HUES64 (cell line): ENCODE results near the gene TOPBP1.
A peak's percentile ranks its signal among the peaks of the same experiment; 100 is the strongest.
"Not testable (repeated sequence)": the region's sequence is repeated elsewhere in the genome, so short reads cannot be mapped to it uniquely, and the experiment has no call there.

Experiments used
- H3K27ac ChIP-seq: 2 replicates; pipeline ENCODE4 v1.7.0; 2013; ENCODE audit warnings: low read depth, low read length, inconsistent platforms
- H3K27me3 ChIP-seq: 2 replicates; pipeline ENCODE4 v1.6.1; 2013; ENCODE audit warnings: mild to moderate bottlenecking, low read length; ENCODE audit not compliant: insufficient read depth
- H3K36me3 ChIP-seq: 2 replicates; pipeline ENCODE4 v1.6.1; 2013; ENCODE audit warnings: mild to moderate bottlenecking, low read length; ENCODE audit not compliant: insufficient read depth
- H3K4me1 ChIP-seq: 2 replicates; pipeline ENCODE4 v1.6.1; 2013; ENCODE audit warnings: mild to moderate bottlenecking, low read length, moderate library complexity; ENCODE audit not compliant: insufficient read depth
- H3K4me3 ChIP-seq: 2 replicates; pipeline ENCODE4 v1.5.1; 2013; ENCODE audit warnings: mild to moderate bottlenecking, low read length, moderate library complexity
- H3K9ac ChIP-seq: 2 replicates; pipeline ENCODE4 v1.6.1; 2013; ENCODE audit warnings: mild to moderate bottlenecking, low read depth, low read length
- H3K9me3 ChIP-seq: 2 replicates; pipeline ENCODE4 v1.6.1; 2013; ENCODE audit warnings: low read depth, low read length; ENCODE audit not compliant: insufficient read depth
- WGBS: fragments of 150-250, 120-280 bp; methylation state at CpG from one replicate; pipeline ENCODE4 v1.1.7; 2013; ENCODE audit warnings: missing lambda C conversion rate; 5-methylcytosine and 5-hydroxymethylcytosine counted together

TOPBP1 gene

DNA sequence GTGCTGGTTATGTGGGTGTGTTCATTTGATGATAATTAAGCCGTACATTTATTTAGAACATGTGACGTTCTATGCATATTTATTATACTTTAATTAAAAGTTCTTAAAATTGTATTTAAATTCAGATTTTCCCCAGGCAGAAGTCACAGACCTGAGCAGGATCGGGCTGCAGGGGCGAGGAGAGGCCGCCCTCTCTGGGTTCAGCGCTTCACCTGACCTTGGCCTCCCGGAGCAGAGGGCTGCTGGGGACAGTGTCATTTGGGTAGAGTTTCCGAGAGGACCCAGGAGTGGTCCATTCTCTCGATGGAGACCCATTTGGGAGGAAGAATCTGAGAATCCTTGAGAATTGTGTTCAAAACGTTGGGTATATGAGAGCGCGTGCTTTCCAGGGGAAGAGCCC, 12.0 kb upstream of the TOPBP1 start:
- peaks cover 48% of the 10 kb centered on the region for H3K27me3 ChIP-seq
- WGBS = 53% methylated on average over 10 of the region's 12 CpGs
- H3K4me3 ChIP-seq = peak overlapping the region; percentile 67
- H3K9ac ChIP-seq = no peak overlapping the region
- H3K4me1 ChIP-seq = no peaks in the 10 kb centered on the region
- no peaks in the 10 kb centered on the region for H3K36me3 ChIP-seq
- H3K9me3 ChIP-seq = no peaks in the 10 kb centered on the region
- H3K27ac ChIP-seq = no peak overlapping the region

DNA sequence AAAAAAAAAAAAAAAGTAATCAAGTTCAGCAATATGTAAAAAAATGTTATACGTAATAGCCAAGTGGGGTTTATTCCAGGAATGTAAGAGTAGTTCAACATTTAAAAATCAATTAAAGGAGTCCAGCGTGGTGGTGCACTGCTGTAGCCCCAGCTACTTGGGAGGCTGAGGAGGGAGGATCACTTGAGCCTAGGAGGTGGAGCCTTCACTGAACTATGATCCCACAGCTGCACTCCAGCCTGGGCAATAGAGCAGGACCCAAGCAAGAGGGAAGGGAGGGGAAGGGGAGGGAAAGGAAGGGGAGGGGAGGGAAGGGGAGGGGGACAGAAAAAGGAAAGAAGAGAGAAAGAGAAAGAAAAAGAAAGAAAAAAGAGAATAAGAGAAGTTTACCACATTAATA, 10.7 kb upstream of the TOPBP1 start:
- H3K4me1 ChIP-seq = no peaks in the 10 kb centered on the region
- H3K27ac ChIP-seq = no peak overlapping the region
- no peak overlapping the region for H3K4me3 ChIP-seq
- peaks cover 48% of the 10 kb centered on the region for H3K27me3 ChIP-seq
- 95% methylated on average over 2 of the region's 2 CpGs for whole genome bisulfite sequencing
- H3K36me3 ChIP-seq = no peaks in the 10 kb centered on the region
- H3K9ac ChIP-seq = no peak overlapping the region
- H3K9me3 ChIP-seq = no peaks in the 10 kb centered on the region

DNA sequence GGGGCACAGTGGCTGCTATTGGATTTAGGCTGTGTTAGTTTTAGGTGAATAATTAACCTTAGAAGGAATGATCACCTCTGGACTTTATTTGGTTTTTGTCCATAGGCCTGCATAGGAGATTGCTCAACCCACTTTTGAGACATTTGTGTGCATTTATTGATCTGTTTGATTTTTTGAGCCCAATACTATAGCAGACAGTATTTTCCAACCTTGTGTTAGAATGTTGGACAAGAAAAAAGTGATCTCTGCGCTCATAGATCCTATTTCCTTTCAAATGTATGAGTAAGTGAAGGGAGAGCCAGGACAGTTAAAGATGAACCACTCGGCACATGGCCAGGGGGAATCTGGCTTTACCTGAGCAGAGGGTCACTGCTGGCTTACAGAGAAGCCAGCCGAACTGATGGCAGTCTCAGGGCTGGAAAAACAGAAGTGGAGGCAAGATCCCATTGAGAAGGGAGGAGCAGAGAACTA, 8.8 kb upstream of the TOPBP1 start:
- H3K27ac ChIP-seq = no peak overlapping the region
- 93% methylated on average over 3 of the region's 3 CpGs for WGBS

DNA sequence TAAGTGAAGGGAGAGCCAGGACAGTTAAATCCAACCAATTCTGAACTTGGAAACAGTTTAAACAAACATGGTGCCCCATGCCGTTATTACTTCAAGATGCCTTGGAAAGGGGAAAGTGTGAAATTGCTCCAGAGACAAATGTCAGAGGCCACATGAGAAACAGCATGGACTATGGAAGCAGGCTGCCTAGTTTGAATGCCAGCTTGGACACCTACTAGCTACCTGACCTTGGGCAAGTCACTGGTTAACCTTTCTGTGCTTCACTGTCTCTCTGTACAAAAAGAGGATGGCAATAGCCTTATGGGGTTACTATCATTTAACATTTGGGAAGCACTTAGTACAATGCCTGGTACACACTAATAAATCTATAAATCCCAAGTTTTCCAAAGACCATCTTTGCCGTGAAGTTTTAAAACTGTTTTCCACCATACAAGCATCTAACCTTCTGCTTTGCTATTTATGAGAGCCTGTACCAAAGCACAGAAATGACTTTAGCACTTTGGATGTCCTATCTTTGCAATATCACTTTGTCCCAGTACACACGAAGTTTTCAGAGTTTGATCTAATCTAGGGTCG, 8.3 kb upstream of the TOPBP1 start:
- Histone ChIP-seq H3K27ac (no peak overlapping the region), H3K27me3 (peaks cover 28% of the 10 kb centered on the region), H3K36me3 (no peaks in the 10 kb centered on the region), H3K9me3 (no peaks in the 10 kb centered on the region), H3K4me1 (no peaks in the 10 kb centered on the region), H3K9ac (no peak overlapping the region), H3K4me3 (no peak overlapping the region)
- 90% methylated on average over 4 of the region's 4 CpGs for WGBS

More for the DNA sequence above, 8.8 kb upstream of the TOPBP1 start:
- Histone ChIP-seq H3K9ac (no peak overlapping the region), H3K9me3 (no peaks in the 10 kb centered on the region), H3K4me3 (no peak overlapping the region), H3K36me3 (no peaks in the 10 kb centered on the region), H3K27me3 (peaks cover 33% of the 10 kb centered on the region), H3K4me1 (no peaks in the 10 kb centered on the region)

DNA sequence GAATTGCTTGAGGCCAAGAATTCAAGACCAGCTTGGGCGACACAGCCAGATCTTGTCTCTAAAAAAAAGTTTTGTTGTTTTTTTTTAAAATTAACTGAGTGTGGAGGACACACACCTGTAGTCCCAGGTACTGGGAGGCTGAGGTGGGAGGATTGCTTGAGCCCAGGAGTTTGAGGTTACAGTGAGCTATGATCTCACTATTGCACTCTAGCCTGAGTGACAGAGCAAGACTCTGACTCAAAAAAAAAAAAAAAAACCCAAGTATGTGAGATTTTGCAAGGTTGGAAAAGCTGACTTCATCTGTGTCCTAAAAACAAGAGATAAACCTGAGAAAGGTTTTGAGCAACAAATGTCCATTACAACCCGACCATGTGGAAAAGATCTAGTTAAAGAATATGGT, 5.4 kb upstream of the TOPBP1 start:
- Histone ChIP-seq H3K4me3 (no peak overlapping the region), H3K9me3 (no peaks in the 10 kb centered on the region), H3K27me3 (no peaks in the 10 kb centered on the region; the same call in 1 of the 2 replicates), H3K36me3 (no peaks in the 10 kb centered on the region), H3K4me1 (peaks cover 6% of the 10 kb centered on the region; the same call in 1 of the 2 replicates), H3K9ac (no peak overlapping the region), H3K27ac (no peak overlapping the region)
- WGBS = 92% methylated on average over 2 of the region's 2 CpGs

DNA sequence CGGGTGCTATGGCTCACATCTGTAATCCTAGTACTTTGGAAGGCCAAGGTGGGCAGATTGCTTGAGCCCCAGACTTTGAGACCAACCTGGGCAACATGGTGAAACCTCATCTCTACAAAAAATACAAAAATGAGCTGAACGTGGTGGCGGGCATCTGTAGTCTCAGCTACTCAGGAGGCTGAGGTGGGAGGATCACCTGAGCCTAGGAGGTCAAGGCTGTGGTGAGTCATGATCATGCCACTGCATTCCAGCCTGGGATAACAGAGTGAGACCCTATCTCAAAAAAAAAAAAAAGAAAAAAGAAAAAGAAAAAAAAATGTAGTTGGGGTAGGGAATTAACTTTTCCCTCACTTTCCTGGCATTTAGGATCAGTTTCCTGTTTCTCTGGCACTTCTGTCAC, 3.4 kb upstream of the TOPBP1 start:
- H3K4me1 ChIP-seq, H3K27me3 ChIP-seq, H3K36me3 ChIP-seq, H3K9me3 ChIP-seq, H3K9ac ChIP-seq, H3K27ac ChIP-seq, H3K4me3 ChIP-seq: not testable (repeated sequence)
- WGBS = 95% methylated on average over 3 of the region's 3 CpGs

DNA sequence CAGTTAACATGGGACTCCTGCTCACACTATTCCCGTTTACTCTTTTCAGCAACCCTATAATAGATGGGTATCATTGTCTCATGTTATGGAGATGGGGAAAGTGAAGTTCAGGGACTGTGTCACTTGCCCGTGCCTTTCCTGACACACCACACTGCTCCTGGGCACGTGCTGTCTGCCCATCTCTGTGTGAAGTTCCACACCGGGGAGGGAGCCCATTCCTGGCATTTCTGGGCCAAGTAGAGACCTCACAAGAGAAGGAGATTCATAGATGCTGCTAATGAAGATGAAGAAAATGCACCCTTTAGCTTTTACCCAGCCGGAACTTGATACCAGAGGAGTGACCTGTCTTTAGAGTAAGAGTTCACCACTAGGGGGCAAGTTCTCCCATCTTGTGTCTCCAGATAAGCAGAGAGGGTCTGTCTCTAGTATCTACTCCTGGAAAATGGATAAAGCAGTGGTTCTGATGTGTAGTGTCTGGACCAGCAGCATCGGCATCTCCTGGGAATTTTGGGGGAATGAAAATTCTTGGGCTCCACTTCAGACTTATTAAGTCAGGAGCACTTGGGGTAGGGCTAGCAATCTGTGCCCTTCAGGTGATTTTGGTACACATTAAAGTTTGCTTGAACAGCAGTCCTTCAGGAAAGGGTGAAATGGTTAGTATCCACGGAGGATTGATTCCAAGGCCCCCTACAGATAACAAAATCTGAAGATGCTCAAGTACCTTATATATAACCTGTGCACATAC, 2.0 kb upstream of the TOPBP1 start:
- Histone ChIP-seq H3K9ac (no peak overlapping the region), H3K36me3 (peaks cover 12% of the 10 kb centered on the region), H3K4me3 (no peak overlapping the region), H3K27ac (no peak overlapping the region), H3K27me3 (no peaks in the 10 kb centered on the region), H3K9me3 (no peaks in the 10 kb centered on the region), H3K4me1 (peaks cover 10% of the 10 kb centered on the region; the same call in 1 of the 2 replicates)
- WGBS = 56% methylated on average over 7 of the region's 7 CpGs

DNA sequence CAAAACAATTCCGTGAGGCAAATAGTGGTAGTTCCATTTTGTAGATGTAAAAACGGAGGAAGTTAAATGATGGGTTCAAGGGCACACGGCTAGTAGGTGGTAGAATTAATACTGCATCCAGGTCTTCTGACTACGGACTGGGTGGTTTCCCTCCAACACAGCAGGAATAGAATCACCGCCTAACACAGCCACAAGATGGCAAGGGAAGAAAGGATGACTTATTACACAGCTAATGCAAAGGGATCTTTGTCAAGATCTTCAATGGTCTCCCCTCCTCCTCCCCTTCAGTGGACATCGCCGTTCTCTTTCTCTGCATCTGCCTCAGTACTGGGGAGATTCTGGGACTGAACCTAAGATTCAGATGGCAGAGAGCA, 524 bp upstream of the TOPBP1 start:
- Histone ChIP-seq H3K9ac (peak overlapping the region; percentile 97), H3K36me3 (peaks cover 25% of the 10 kb centered on the region), H3K27ac (peak overlapping the region; percentile 53; the same call in 1 of the 2 replicates), H3K27me3 (no peaks in the 10 kb centered on the region), H3K4me3 (peak overlapping the region; percentile 84), H3K9me3 (no peaks in the 10 kb centered on the region), H3K4me1 (peaks cover 10% of the 10 kb centered on the region; the same call in 1 of the 2 replicates)
- WGBS = 26% methylated on average over 7 of the region's 7 CpGs

DNA sequence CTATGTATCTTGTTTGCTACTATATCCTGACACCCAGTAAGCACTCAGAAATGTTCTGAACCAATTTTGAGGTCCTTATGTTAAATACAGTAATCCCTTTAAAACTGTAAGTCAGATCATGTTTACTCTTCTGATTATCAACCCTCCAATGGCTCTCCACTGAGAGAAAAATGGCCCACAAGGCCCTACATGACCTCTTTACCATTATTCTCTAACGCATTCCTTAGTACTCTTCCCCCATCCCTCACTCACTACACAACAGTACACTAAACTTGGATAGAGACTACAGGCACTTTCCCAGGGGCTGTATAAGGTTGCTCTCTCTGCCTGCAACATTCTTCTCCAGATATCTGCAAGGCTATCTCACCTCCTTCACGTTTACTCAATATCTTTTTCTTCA, 1.9 kb downstream of the TOPBP1 start:
- H3K27ac ChIP-seq = no peak overlapping the region
- no peaks in the 10 kb centered on the region for H3K9me3 ChIP-seq
- H3K27me3 ChIP-seq = no peaks in the 10 kb centered on the region
- WGBS = 85% methylated on average over 2 of the region's 2 CpGs
- peak overlapping the region; percentile 84 for H3K4me3 ChIP-seq
- H3K4me1 ChIP-seq = peaks cover 10% of the 10 kb centered on the region; the same call in 1 of the 2 replicates
- 0 out of 2 replicates have a peak overlapping the region, but pooled peaks have one; percentile 97 for H3K9ac ChIP-seq
- H3K36me3 ChIP-seq = peaks cover 50% of the 10 kb centered on the region

DNA sequence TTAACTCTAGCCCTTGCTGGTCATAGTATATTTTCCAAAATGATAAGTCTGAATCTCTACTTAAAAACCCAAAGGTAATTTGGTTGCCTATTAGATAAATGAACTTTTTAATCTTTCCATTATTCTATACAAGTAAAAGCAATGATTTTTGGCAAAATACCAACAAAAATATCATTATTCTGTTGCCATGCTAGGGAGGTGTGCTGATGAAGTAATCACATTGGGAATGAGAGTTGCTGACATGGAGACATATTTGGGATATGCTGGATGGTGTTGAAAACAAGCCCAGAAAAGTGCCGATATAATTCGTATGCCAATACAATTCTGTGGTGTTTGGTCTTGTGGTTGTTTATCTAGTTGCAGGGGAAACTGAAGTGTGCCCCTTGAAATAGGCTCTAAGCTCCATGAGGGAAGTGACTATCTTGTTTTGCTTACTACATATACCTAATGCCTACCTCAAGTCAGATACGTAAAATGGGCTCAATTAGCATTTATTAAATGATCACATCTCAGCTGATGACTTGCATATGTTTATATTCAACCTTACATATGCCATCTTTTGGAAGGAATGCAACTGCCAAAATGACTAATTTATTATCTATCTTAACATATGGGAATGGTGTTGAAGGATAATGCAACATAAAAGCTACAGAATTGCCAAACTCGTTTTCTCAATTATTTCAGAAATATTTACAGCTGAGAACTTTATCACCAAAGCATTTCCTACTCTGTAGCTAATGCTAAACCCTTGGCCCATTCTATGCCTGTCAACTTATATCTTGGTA, 5.8 kb downstream of the TOPBP1 start:
- no peak overlapping the region for H3K27ac ChIP-seq
- peaks cover 4% of the 10 kb centered on the region; the same call in 1 of the 2 replicates for H3K4me1 ChIP-seq
- H3K36me3 ChIP-seq = peaks cover 87% of the 10 kb centered on the region
- no peaks in the 10 kb centered on the region for H3K9me3 ChIP-seq
- no peak overlapping the region for H3K9ac ChIP-seq
- no peaks in the 10 kb centered on the region for H3K27me3 ChIP-seq
- H3K4me3 ChIP-seq = no peak overlapping the region
- 95% methylated on average over 4 of the region's 4 CpGs for WGBS

DNA sequence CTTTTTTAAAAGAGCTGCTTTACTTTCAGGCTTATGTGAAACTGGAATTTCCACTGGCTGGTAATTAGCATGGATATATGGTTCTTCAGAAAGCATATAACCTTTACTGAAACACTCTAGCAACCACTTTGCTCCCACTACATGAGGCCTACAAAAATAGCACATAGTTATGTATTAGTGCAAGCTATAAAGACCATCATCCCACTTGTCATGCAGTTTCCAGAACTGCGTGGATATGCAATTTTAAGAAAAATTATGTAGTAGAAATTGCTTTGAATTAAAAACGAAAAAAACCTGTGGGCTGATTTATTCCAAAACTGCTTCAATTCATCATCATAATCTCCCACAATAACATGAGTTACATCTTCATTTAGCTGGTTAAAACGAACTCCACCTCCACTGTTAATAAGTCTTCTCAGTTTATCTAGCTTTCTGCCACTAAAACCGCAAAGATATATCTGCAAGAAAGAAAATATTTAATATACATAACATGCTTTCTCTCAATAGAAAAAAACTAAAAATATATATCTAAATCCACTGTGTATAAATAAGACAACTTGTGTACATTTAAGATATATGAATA, 12.2 kb downstream of the TOPBP1 start:
- Histone ChIP-seq H3K27ac (no peak overlapping the region), H3K4me3 (no peak overlapping the region), H3K4me1 (no peaks in the 10 kb centered on the region), H3K27me3 (no peaks in the 10 kb centered on the region), H3K36me3 (peaks cover 96% of the 10 kb centered on the region), H3K9me3 (no peaks in the 10 kb centered on the region), H3K9ac (no peak overlapping the region)
- WGBS = 89% methylated on average over 2 of the region's 4 CpGs
